Ovary (tissue), 3 donors: ENCODE data around the gene DEUP1.

Source experiments
- EP300 ChIP-seq: sonication (generic); formaldehyde crosslinking; IDR thresholded peaks from one replicate; pipeline ENCODE4 v1.6.1; 2017; ENCODE audit warnings: antibody characterized with exemption
- TF ChIP-seq, protein P1 (sequence below), 3 donors: fragments of 450-650 bp in 2 of 3; fragments of 200-600 bp in 1 of 3; IDR thresholded peaks; one replicate each; pipeline versions ENCODE4 v1.5.1 to v1.8.0; 2016 to 2022; ENCODE audit warnings: antibody characterized with exemption in 3 of 3, mild to moderate bottlenecking in 1 of 3
- donor health status: DM: no; HTN: no; CAD: no.

DNA sequence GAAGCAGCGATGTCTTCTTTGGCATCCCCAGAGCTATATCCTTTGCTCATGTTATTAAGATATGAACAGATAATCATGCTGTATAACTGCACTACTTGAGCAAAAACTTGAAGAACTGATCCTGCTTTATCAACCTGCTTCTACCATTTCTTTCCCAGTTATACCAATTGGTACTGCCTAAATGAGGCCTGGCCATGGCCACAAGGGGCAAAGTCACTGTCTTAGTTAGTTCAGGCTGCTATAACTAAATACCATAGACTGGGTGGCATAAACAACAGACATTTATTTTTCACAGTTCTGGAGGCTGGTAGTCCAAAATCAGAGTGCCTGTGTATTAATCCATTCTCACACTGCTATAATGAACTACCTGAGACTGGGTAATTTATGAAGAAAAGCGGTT, 37.5 kb downstream of the DEUP1 start:
- TF ChIP-seq, protein P1, sequence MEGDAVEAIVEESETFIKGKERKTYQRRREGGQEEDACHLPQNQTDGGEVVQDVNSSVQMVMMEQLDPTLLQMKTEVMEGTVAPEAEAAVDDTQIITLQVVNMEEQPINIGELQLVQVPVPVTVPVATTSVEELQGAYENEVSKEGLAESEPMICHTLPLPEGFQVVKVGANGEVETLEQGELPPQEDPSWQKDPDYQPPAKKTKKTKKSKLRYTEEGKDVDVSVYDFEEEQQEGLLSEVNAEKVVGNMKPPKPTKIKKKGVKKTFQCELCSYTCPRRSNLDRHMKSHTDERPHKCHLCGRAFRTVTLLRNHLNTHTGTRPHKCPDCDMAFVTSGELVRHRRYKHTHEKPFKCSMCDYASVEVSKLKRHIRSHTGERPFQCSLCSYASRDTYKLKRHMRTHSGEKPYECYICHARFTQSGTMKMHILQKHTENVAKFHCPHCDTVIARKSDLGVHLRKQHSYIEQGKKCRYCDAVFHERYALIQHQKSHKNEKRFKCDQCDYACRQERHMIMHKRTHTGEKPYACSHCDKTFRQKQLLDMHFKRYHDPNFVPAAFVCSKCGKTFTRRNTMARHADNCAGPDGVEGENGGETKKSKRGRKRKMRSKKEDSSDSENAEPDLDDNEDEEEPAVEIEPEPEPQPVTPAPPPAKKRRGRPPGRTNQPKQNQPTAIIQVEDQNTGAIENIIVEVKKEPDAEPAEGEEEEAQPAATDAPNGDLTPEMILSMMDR (IDR thresholded peaks at IDR 0.05) = no peak
- no peak for TF ChIP-seq EP300
